Heart right ventricle (tissue), 16 donors: ENCODE measurements around the gene GOT1. TPM values are rescaled to one million over a fixed set of nuclear protein-coding genes. Genes with fewer than 3 reads are reported as not detected.

Experiments
- ATAC-seq, 8 donors: fragments of 200-7000 bp; cut with Tn5 transposase; one replicate each; pipeline ENCODE4 v1.9.1; 2020; ENCODE audit warnings: mild to moderate bottlenecking in 8 of 8, moderate library complexity in 8 of 8, moderate number of reproducible peaks in 1 of 8
- DNase-seq, 2 donors: peaks; one replicate each; pipeline ENCODE4 v3.0.0-alpha.2; 2020
- H3K27ac ChIP-seq, 10 donors: fragments of 200-600 bp; sonication (generic) in 2 of 10; one replicate each; pipeline versions ENCODE4 v1.5.0 to v1.8.0; 2020 to 2022; ENCODE audit warnings: mild to moderate bottlenecking in 3 of 10
- H3K27me3 ChIP-seq, 7 donors: fragments of 200-600 bp; one replicate each; pipeline ENCODE4 v1.8.0; 2021 to 2022; ENCODE audit warnings: mild to moderate bottlenecking in 2 of 7
- H3K36me3 ChIP-seq, 9 donors: fragments of 200-600 bp; sonication (generic) in 1 of 9; one replicate each; pipeline versions ENCODE4 v1.5.0 to v1.8.0; 2020 to 2022; ENCODE audit warnings: mild to moderate bottlenecking in 2 of 9
- H3K4me1 ChIP-seq, 9 donors: fragments of 200-600 bp; sonication (generic) in 1 of 9; one replicate each; pipeline versions ENCODE4 v1.5.0 to v1.8.0; 2020 to 2022; ENCODE audit warnings: mild to moderate bottlenecking in 4 of 9
- H3K4me3 ChIP-seq, 10 donors: fragments of 200-600 bp; sonication (generic) in 2 of 10; one replicate each; pipeline versions ENCODE4 v1.5.0 to v1.8.0; 2020 to 2022; ENCODE audit warnings: mild to moderate bottlenecking in 7 of 10, moderate library complexity in 2 of 10
- H3K9me3 ChIP-seq, 11 donors: fragments of 200-600 bp in 10 of 11; sonication (generic) in 2 of 11; one replicate each; pipeline versions ENCODE4 v1.5.0 to v1.8.0; 2013 to 2022; ENCODE audit warnings: mild to moderate bottlenecking in 2 of 11, control low read depth in 1 of 11, moderate library complexity in 1 of 11
- CTCF ChIP-seq, 9 donors: fragments of 200-600 bp; sonication (generic) in 2 of 9; IDR thresholded peaks; one replicate each; pipeline versions ENCODE4 v1.5.0 to v1.8.0; 2021 to 2022; ENCODE audit warnings: antibody characterized with exemption in 9 of 9, mild to moderate bottlenecking in 5 of 9, moderate library complexity in 1 of 9
- WGBS, 2 donors: extraction: QIAGEN DNeasy Blood & Tissue Kit; methylation state at CpG; one replicate each; pipeline ENCODE4 v1.1.7; 2013; ENCODE audit warnings: inconsistent platforms in 1 of 2; 5-methylcytosine and 5-hydroxymethylcytosine counted together
- intact Hi-C, 10 donors: fragments of 100-400 bp; cut with DNase I; formaldehyde crosslinking; loops; one replicate each; pipeline versions ENCODE4 v1.11.1 to v1.14.2; 2022
- polyA plus RNA-seq, 2 donors: library from polyadenylated mRNA; stranded (reverse); fragments of 200-250 nt; gene quantifications; one replicate each; pipeline ENCODE4 v1.2.3, GENCODE V29; 2013
- total RNA-seq, 10 donors: library from RNA; stranded (reverse); fragmentation: NEBNext Ultra II Directional in 3 of 10; extraction: Animal tissue kit (Norgen Biotek cat#: 25700) in 3 of 10; gene quantifications; one replicate each; pipeline versions ENCODE4 v1.2.1 to v1.2.4, GENCODE V29; 2021 to 2023
- donor health status: Arrhythmogenic right ventricular cardiomyopathy.
- donor health status: ischemic (EF 13 %, LVEDD 7.1; RV severe dilation, severe dysfunction).
- donor health status: healthy with polysubstance abuse.
- donor health status: DM: no; HTN: yes; CAD: no.
- donor health status: DM: no; HTN: no; CAD: no.
- donor health status: ischemic (EF 25% LVEDD 6.9; RV normal size, moderate dysfunction).
- donor health status: ischemic (EF 25% LVEDD 5.7; RV mildly dilated, moderate dysfunction).
- donor health status: healthy.
- donor health status: DM: yes; HTN: yes; CAD: no.
- donor health status: Ischemic cardiomyopathy.
- donor health status: ischemic (EF 35%, LVEDD 5.7; RV mildly dilated, moderate dysfunction).
- donor health status: nonischemic (EF 11% LVEDD 7.7; RV severe dilation, severe dysfunction).
- donor health status: DM: yes; HTN: yes; CAD: no.
- donor health status: PGD.
- donor health status: ischemic (EF 29% LVEDD 5.4; RV normal size, mild dysfunction).
- donor health status: nonischemic (EF 23%, LVEDD 6.1; RV moderate dilation, normal function).

GOT1 gene
- total and polyA plus RNA-seq, 12 donors: 114 to 669 (median 561) TPM

GRCh38 chr10:99364125-99364524 is 66.3 kb downstream of the GOT1 start:
- WGBS, 2 donors: 70 to 78% methylated on average over 4 of the region's 4 CpGs
- DNase-seq (no peak), ATAC-seq (no peak)
- H3K36me3 ChIP-seq: no peaks in the 10 kb centered on the region
- H3K27me3 ChIP-seq: peaks cover 0 to 14% (median 0%) of the 10 kb centered on the region in 7 donors
- H3K27ac ChIP-seq: no peak overlapping the region
- no peaks in the 10 kb centered on the region for H3K4me1 ChIP-seq
- TF ChIP-seq CTCF (IDR thresholded peaks at IDR 0.05): no peak
- intact Hi-C loops: no loop called here
- no peak overlapping the region for H3K4me3 ChIP-seq
- H3K9me3 ChIP-seq: no peaks in the 10 kb centered on the region

GRCh38 chr10:99360934-99361333 is 69.5 kb downstream of the GOT1 start:
- intact Hi-C loops: no loop called here
- DNase-seq (no peak), ATAC-seq (peak in 1 of 8 donors; percentile 33)
- no peak for TF ChIP-seq CTCF (IDR thresholded peaks at IDR 0.05)
- Histone ChIP-seq H3K9me3 (no peaks in the 10 kb centered on the region), H3K4me1 (no peaks in the 10 kb centered on the region), H3K27ac (no peak overlapping the region), H3K27me3 (peaks cover 0 to 5% (median 0%) of the 10 kb centered on the region in 7 donors), H3K4me3 (no peak overlapping the region), H3K36me3 (no peaks in the 10 kb centered on the region)
- 75 to 77% methylated on average over 5 of the region's 5 CpGs for WGBS, 2 donors

DNA sequence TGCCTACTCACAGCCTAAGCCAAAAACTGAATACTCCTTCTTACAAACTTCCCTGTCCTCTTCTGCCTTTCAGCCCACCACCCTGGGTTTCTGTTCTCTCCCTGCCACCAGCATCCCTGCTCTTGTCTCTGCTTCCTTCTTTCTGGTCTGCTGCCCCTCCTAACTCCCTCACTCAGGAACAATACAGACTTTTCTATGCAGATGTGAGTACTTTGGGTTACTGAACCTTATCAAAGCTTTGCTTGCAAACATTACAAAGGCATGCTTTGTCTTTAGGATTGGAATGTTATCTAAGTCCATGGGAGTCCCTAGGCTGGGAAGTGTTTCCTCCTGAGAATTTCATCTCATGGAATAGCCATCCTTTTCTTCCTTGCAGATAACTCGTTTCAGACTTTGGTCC is 72.3 kb downstream of the GOT1 start:
- intact Hi-C loops: no loop called here
- no peak for TF ChIP-seq CTCF (IDR thresholded peaks at IDR 0.05)
- Histone ChIP-seq H3K27ac (no peak overlapping the region), H3K4me1 (no peaks in the 10 kb centered on the region), H3K27me3 (peaks cover 0 to 17% (median 5%) of the 10 kb centered on the region in 7 donors), H3K9me3 (no peaks in the 10 kb centered on the region), H3K4me3 (no peak overlapping the region), H3K36me3 (no peaks in the 10 kb centered on the region)
- no peak for ATAC-seq
- 46 to 62% methylated on average over 1 of the region's 1 CpG for WGBS, 2 donors
- no peak for DNase-seq

DNA sequence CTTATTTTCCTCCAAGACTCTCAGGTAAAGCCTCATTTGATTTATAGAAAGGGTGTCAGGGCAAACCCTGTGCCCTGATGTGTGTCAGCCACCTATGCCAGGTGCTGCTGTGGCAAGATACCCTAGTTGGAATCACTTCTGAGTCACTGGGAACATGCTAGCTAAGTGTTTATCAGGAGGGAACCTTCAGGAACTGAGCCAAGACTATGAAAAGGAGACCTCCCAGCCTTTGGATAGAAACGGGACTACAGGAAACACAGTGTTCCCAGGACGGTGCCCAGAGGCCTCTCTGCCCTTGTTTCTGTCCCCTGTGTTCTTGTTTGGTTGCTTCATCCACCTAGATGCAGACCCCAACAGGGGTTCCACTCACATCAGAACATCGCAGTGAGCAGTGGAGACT is 72.7 kb downstream of the GOT1 start:
- no peak for DNase-seq
- no peak overlapping the region for H3K4me3 ChIP-seq
- ATAC-seq: peak in 2 of 8 donors; percentile 20 to 63
- WGBS, 2 donors: 26 to 36% methylated on average over 3 of the region's 3 CpGs
- no peaks in the 10 kb centered on the region for H3K36me3 ChIP-seq
- no peak overlapping the region for H3K27ac ChIP-seq
- no peaks in the 10 kb centered on the region for H3K4me1 ChIP-seq
- intact Hi-C loops: no loop called here
- TF ChIP-seq CTCF (IDR thresholded peaks at IDR 0.05): no peak
- H3K9me3 ChIP-seq: no peaks in the 10 kb centered on the region
- H3K27me3 ChIP-seq: peaks cover 0 to 21% (median 8%) of the 10 kb centered on the region in 7 donors
